Endothelial cell of umbilical vein (primary cell): ENCODE measurements around the gene TGFBI. TPM values are rescaled to one million over a fixed set of nuclear protein-coding genes. Genes with fewer than 3 reads are reported as not detected.

Source experiments
- BruUV-seq: library from RNA; stranded (reverse); fragments of 400-500 nt; replicated peaks from 2 replicates; lab custom pipeline; 2021; lab: Mats Ljungman, UMichigan
- CTCF ChIA-PET: fragments of 300-600, 350-600 bp; sonication (Branson Sonifier 250); formaldehyde crosslinking; loops from one replicate; lab custom pipeline; 2021; ENCODE audit warnings: antibody characterized with exemption, inconsistent platforms; lab: Charles Lee
- POLR2A ChIA-PET: fragments of 300-600, 350-600 bp; sonication (Branson Sonifier 250); formaldehyde crosslinking; loops from one replicate; lab custom pipeline; 2021; ENCODE audit warnings: antibody characterized with exemption, inconsistent platforms; lab: Charles Lee
- DNase-seq: peaks from one replicate; pipeline ENCODE4 v3.0.0-alpha.2; 2011; ENCODE audit warnings: low read depth, low spot score
- FAIRE-seq: peaks from 2 replicates; lab custom pipeline; 2011; peaks lifted over from hg19 to GRCh38; lab: Jason Lieb, UNC
- H2AFZ ChIP-seq: 2 replicates; pipeline ENCODE4 v1.6.0; 2012; ENCODE audit warnings: low read depth, low read length, control low read depth, inconsistent platforms
- H3K27ac ChIP-seq: 2 replicates; pipeline ENCODE4 v1.5.1; 2011; ENCODE audit warnings: low read depth, mild to moderate bottlenecking, control low read depth, low read length, moderate library complexity; ENCODE audit not compliant: insufficient read depth
- H3K27me3 ChIP-seq, 2 experiments: 2 replicates each; pipeline versions ENCODE4 v1.6.0 to v1.6.1; 2011; ENCODE audit warnings: low read length in 2 of 2, mixed read lengths in 1 of 2; ENCODE audit not compliant: control insufficient read depth in 2 of 2, insufficient read depth in 2 of 2
- H3K36me3 ChIP-seq, 2 experiments: 2 replicates in 1 of 2; 3 replicates in 1 of 2; pipeline ENCODE4 v1.5.1; 2011; ENCODE audit warnings: low read length in 2 of 2, mild to moderate bottlenecking in 1 of 2, moderate library complexity in 1 of 2; ENCODE audit not compliant: control insufficient read depth in 2 of 2, insufficient read depth in 2 of 2; ENCODE audit errors: extremely low read depth in 1 of 2
- H3K4me1 ChIP-seq: 3 replicates; pipeline ENCODE4 v1.5.1; 2011; ENCODE audit warnings: mild to moderate bottlenecking, low read length; ENCODE audit not compliant: control insufficient read depth, insufficient read depth; ENCODE audit errors: extremely low read depth
- H3K4me2 ChIP-seq: 2 replicates; pipeline ENCODE4 v1.6.1; 2011; ENCODE audit warnings: low read length, control low read depth, mixed read lengths; ENCODE audit not compliant: insufficient read depth
- H3K4me3 ChIP-seq, 3 experiments: fragments of 200-600 bp in 1 of 3; sonication (generic), shearing (Covaris generic) in 1 of 3; replicated peaks in 1 of 3; 2 replicates each; pipeline ENCODE4 v1.5.1; 2011 to 2016; ENCODE audit warnings: control low read depth in 3 of 3, low read length in 3 of 3, mild to moderate bottlenecking in 2 of 3, inconsistent platforms in 1 of 3, low read depth in 1 of 3, moderate library complexity in 1 of 3; ENCODE audit not compliant: insufficient read depth in 1 of 3
- H3K79me2 ChIP-seq: 2 replicates; pipeline ENCODE4 v1.6.0; 2012; ENCODE audit warnings: low read length, inconsistent platforms; ENCODE audit not compliant: control insufficient read depth, insufficient read depth
- H3K9ac ChIP-seq: replicated peaks from 2 replicates; pipeline ENCODE3; 2011; ENCODE audit warnings: low read length, control low read depth; ENCODE audit not compliant: insufficient read depth; ENCODE audit errors: extremely low read depth
- H3K9me1 ChIP-seq: replicated peaks from 3 replicates; pipeline ENCODE4 v1.6.0; 2011; ENCODE audit warnings: mild to moderate bottlenecking, low read length; ENCODE audit not compliant: control insufficient read depth, insufficient read depth; ENCODE audit errors: extremely low read depth
- H3K9me3 ChIP-seq: replicated peaks from 2 replicates; pipeline ENCODE4 v1.5.1; 2012; ENCODE audit warnings: low read length, inconsistent platforms; ENCODE audit not compliant: control insufficient read depth, insufficient read depth
- H4K20me1 ChIP-seq: replicated peaks from 2 replicates; pipeline ENCODE3; 2011; ENCODE audit warnings: mild to moderate bottlenecking, low read length; ENCODE audit not compliant: control insufficient read depth, insufficient read depth; ENCODE audit errors: extremely low read depth
- EZH2 ChIP-seq: IDR thresholded peaks from 2 replicates; pipeline ENCODE4 v1.6.1; 2012; ENCODE audit warnings: borderline replicate concordance, low read depth, mild to moderate bottlenecking, moderate library complexity, low read length, inconsistent platforms; ENCODE audit not compliant: severe bottlenecking
- FOS ChIP-seq: IDR thresholded peaks from 2 replicates; pipeline ENCODE4 v1.6.1; 2011; ENCODE audit warnings: mild to moderate bottlenecking, low read length, moderate library complexity, borderline replicate concordance; ENCODE audit not compliant: insufficient read depth
- GATA2 ChIP-seq: IDR thresholded peaks from 2 replicates; pipeline ENCODE4 v1.7.0; 2011; ENCODE audit warnings: low read depth, mild to moderate bottlenecking, moderate library complexity, mixed read lengths, low read length; ENCODE audit not compliant: insufficient read length, insufficient read depth
- JUN ChIP-seq: IDR thresholded peaks from 2 replicates; pipeline ENCODE4 v1.6.1; 2011; ENCODE audit warnings: borderline replicate concordance, low read depth; ENCODE audit not compliant: insufficient read length, insufficient read depth
- MYC ChIP-seq: IDR thresholded peaks from one replicate; pipeline ENCODE4 v1.6.1; 2011; ENCODE audit warnings: mild to moderate bottlenecking, low read depth, low read length
- POLR2A ChIP-seq: IDR thresholded peaks from 2 replicates; pipeline ENCODE4 v1.6.1; 2012; ENCODE audit warnings: low read depth, mild to moderate bottlenecking, control low read depth, low read length
- POLR2AphosphoS5 ChIP-seq: IDR thresholded peaks from 2 replicates; pipeline ENCODE4 v1.6.1; 2012; ENCODE audit warnings: low read depth, mild to moderate bottlenecking, control low read depth, low read length, moderate library complexity; ENCODE audit not compliant: insufficient read depth
- dilution Hi-C: fragments of 300-500 bp; cut with MboI; formaldehyde crosslinking; loops from one replicate; pipeline ENCODE4 v1.15.0; 2019; ENCODE audit warnings: low sequenced_read_pairs; ENCODE audit not compliant: extremely low pct_ligation_motif_present
- intact Hi-C: fragments of 100-400 bp; cut with micrococcal nuclease; formaldehyde crosslinking; loops from one replicate; pipeline ENCODE4 v1.10.0; 2022
- polyA plus RNA-seq, 4 experiments: library from polyadenylated mRNA; depleted of rRNA in 3 of 4; stranded (reverse) in 3 of 4; unstranded in 1 of 4; fragments of >200 nt; gene quantifications; 2 replicates each; pipeline versions ENCODE4 v1.2.1 to v1.2.3, GENCODE V29; 2011 to 2012; ENCODE audit warnings: missing spikeins in 1 of 4
- total RNA-seq: library from RNA; stranded (reverse); gene quantifications from 2 replicates; pipeline ENCODE4 v1.2.3, GENCODE V29; 2021
- TF ChIP-seq, protein P1 (sequence below), 2 donors: IDR thresholded peaks; 1 replicate in 1 of 2; 2 replicates in 1 of 2; pipeline ENCODE4 v1.5.1; 2011; ENCODE audit warnings: low read length in 2 of 2, mild to moderate bottlenecking in 2 of 2, moderate library complexity in 2 of 2, control low read depth in 1 of 2, inconsistent platforms in 1 of 2, low read depth in 1 of 2; ENCODE audit not compliant: insufficient read depth in 1 of 2; ENCODE audit errors: extremely low read depth in 1 of 2
- TF ChIP-seq, protein P2 (sequence below): IDR thresholded peaks from 2 replicates; pipeline ENCODE4 v1.6.1; 2011; ENCODE audit not compliant: insufficient read depth, insufficient read length

The TGFBI gene
- total and polyA plus RNA-seq, 2 donors (not counting 3 experiments of a cell fraction or from before 2014, with no cell fraction given): 6.5 to 18.9 TPM

- Histone ChIP-seq H3K4me3 (no peak overlapping the region), H3K4me1 (peaks cover 35% of the 10 kb centered on the region), H3K27me3 (no peaks in the 10 kb centered on the region), H2AFZ (peak overlapping the region; percentile 33), H3K9me1 (no peaks in the 10 kb centered on the region), H3K27ac (peak overlapping the region; percentile 72), H3K9ac (peak overlapping the region; percentile 53), H3K9me3 (no peaks in the 10 kb centered on the region), H3K4me2 (peak overlapping the region; percentile 46), H3K79me2 (no peaks in the 10 kb centered on the region), H3K36me3 (no peaks in the 10 kb centered on the region), H4K20me1 (no peaks in the 10 kb centered on the region)
- intact Hi-C loops: no loop called here
- DNase-seq (peak; percentile 79), FAIRE-seq (peak; percentile 53)
- ChIA-PET CTCF (interaction anchor here (0.7 to 1.7 kb wide), 11 partner anchors 8 to 428 kb away, joined by 3 to 12 read pairs (median 4); no protein-coding TSS in a partner anchor), POLR2A (no interaction called here)
- dilution Hi-C loops: no loop called here
- BruUV-seq: no TSS peak
- TF ChIP-seq, protein P1, sequence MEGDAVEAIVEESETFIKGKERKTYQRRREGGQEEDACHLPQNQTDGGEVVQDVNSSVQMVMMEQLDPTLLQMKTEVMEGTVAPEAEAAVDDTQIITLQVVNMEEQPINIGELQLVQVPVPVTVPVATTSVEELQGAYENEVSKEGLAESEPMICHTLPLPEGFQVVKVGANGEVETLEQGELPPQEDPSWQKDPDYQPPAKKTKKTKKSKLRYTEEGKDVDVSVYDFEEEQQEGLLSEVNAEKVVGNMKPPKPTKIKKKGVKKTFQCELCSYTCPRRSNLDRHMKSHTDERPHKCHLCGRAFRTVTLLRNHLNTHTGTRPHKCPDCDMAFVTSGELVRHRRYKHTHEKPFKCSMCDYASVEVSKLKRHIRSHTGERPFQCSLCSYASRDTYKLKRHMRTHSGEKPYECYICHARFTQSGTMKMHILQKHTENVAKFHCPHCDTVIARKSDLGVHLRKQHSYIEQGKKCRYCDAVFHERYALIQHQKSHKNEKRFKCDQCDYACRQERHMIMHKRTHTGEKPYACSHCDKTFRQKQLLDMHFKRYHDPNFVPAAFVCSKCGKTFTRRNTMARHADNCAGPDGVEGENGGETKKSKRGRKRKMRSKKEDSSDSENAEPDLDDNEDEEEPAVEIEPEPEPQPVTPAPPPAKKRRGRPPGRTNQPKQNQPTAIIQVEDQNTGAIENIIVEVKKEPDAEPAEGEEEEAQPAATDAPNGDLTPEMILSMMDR (IDR thresholded peaks at IDR 0.05; ENCODE audit: extremely low read depth in 1 of 2, insufficient read depth in 1 of 2, low read depth in 1 of 2, low read length in 2 of 2): no peak
- TF ChIP-seq JUN: peak; percentile 47
- no peak for TF ChIP-seq POLR2AphosphoS5
- TF ChIP-seq FOS: peak; percentile 84
- TF ChIP-seq GATA2: no peak
- TF ChIP-seq, protein P2, sequence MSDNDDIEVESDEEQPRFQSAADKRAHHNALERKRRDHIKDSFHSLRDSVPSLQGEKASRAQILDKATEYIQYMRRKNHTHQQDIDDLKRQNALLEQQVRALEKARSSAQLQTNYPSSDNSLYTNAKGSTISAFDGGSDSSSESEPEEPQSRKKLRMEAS: no peak
- no peak for TF ChIP-seq POLR2A
- no peak for TF ChIP-seq MYC
- no peak for TF ChIP-seq EZH2
Observed at GRCh38 chr5:135993880-135994636, 34.7 kb upstream of the TGFBI start.
